Measurements from ENCODE around the gene LIME1.

The LIME1 gene, protein sequence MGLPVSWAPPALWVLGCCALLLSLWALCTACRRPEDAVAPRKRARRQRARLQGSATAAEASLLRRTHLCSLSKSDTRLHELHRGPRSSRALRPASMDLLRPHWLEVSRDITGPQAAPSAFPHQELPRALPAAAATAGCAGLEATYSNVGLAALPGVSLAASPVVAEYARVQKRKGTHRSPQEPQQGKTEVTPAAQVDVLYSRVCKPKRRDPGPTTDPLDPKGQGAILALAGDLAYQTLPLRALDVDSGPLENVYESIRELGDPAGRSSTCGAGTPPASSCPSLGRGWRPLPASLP
- 0.12 to 2.8 (median 0.60) reads per million in 17 experiments for total RNA-seq

DNA sequence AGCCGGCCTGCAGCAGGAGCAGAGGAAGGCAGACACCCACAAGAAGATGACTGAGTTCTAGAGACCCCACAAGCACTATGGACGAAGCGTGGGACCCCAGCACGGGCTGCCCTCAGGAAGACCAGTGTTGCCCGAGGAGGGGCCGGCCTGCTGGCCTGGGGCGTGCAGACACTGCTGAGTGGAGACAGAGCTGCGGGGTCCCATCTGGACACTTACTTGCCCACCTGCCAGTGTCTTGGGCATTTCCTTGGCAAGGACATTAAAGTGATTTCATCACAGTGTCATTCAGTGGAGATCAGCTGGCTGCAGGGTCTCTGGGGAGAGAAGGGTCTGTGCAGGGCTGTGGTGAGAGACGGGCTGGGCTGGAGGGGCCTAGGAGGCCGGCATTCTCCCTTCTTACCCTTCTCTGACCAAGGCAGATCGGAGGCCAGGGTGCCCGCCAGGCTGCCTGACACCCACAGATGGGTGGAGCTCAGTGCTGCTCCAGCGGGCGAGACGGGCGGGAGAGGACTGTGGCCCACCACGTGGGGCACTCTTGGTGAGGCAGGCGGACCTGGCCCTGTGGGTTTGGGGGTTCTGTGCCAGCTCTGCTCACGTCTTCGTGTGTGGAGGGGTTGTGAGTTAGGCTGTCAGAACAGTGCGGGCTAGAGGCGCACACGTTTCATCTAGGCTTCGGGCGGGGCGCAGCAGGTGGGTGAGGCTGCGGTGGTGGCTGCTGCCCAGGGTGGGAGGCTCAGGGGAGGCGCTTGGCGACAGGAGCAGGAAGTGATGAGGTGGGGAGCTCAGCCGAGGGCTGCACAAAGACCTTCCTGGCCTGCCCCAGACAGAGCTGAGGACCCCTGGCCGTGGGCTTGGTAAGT lies at the start of gene LIME1:
Gene LIME1 (plus strand): TSS at position 806 of the 860 bp plus-strand sequence. CDS start 886 bp downstream, outside the sequence.
- peak in 3 of 4 experiments; percentile 23 to 33 (median 23) for DNase-seq

DNA sequence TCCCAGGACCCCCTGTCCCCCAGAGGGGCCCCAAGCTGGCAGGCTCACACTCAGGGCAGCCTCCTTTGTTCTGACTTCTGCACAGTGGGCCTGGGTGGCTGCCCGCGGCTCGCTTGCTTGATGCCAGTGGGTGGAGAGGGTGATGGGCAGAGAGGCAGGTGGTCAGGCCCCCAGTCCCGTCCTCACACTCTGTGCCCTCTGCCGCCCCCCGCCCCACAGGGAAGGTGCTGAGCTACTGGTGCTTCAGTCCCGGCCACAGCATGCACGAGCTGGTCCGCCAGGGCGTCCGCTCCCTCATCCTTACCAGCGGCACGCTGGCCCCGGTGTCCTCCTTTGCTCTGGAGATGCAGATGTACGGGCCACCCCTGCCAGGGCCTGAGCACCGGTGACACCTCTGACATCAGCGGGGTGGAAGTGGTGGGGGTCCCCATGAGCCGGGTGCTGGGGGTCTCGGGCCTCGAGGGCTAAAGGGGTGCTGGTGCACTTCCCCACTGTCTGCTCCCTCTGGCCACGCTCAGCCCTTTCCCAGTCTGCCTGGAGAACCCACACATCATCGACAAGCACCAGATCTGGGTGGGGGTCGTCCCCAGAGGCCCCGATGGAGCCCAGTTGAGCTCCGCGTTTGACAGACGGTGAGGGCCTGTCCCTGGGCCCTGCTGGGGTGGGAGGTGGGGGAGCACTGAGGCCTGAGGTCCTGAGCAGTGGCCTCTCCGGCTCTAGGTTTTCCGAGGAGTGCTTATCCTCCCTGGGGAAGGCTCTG lies 48.9 kb upstream of the LIME1 start:
- DNase-seq = no peak

DNA sequence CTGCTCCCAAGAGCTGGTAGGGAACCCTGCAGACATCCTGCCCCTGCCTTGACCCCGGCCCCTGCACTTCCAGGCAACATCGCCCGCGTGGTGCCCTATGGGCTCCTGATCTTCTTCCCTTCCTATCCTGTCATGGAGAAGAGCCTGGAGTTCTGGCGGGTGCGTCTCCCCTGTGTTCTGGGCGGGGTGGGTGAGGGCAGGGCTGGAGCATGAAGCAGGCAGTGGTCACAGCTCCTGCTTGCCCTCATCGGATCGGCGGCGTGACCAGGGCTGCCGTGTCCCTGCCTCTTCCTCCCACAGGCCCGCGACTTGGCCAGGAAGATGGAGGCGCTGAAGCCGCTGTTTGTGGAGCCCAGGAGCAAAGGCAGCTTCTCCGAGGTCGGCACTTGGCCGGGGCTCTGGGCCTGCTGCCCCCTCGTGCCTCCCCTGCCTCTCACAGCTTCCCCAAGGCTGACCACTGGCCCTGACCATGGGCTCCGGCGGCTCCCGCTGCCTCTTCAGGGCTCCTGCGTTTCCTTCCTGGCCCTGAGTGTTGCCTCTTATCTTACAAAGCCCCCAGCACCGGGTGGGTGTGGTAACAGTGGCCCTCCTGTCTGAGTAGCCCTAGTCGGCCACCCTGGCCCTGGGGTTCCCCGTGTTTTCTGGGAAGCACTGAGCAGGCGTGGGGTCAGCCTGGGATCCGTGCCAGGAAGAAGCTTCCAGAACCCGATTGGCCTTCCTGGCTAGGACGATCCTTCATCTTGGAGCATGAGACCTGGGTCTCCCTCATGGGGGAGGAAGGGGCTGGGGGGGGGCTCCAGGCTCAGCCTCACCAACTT lies 48.0 kb upstream of the LIME1 start:
- no peak for DNase-seq

DNA sequence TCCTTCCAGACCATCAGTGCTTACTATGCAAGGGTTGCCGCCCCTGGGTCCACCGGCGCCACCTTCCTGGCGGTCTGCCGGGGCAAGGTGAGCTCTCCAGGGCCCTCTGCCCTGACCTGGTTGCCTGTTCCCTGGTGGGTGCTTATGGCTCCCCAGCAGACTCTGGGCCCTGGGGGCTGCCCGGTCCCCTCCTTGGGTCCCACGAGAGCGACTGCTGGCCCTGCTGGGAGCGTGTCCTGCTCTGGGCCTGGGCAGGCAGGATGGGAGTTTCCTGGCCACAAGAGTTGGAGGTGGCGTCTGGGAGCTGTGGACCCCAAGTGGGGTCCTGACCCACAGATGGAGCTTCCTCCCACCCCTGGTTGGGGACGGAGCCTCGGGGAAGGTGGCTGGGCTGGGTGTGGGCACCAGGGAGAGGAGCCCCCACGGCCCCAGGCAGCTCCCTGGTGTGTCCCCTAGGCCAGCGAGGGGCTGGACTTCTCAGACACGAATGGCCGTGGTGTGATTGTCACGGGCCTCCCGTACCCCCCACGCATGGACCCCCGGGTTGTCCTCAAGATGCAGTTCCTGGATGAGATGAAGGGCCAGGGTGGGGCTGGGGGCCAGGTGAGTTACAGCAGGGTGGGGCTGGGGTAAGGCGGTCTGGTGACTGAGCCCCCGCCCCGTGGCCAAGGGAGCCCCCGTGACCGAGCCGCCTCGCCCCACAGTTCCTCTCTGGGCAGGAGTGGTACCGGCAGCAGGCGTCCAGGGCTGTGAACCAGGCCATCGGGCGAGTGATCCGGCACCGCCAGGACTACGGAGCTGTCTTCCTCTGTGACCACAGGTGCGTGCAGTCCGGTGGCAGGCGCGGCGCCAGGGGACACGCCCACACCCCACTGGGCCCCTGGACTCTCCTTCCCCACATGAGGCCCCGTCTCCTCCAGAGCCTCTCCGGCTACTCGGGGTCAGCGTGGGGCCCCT lies 47.1 kb upstream of the LIME1 start:
- no peak for DNase-seq

DNA sequence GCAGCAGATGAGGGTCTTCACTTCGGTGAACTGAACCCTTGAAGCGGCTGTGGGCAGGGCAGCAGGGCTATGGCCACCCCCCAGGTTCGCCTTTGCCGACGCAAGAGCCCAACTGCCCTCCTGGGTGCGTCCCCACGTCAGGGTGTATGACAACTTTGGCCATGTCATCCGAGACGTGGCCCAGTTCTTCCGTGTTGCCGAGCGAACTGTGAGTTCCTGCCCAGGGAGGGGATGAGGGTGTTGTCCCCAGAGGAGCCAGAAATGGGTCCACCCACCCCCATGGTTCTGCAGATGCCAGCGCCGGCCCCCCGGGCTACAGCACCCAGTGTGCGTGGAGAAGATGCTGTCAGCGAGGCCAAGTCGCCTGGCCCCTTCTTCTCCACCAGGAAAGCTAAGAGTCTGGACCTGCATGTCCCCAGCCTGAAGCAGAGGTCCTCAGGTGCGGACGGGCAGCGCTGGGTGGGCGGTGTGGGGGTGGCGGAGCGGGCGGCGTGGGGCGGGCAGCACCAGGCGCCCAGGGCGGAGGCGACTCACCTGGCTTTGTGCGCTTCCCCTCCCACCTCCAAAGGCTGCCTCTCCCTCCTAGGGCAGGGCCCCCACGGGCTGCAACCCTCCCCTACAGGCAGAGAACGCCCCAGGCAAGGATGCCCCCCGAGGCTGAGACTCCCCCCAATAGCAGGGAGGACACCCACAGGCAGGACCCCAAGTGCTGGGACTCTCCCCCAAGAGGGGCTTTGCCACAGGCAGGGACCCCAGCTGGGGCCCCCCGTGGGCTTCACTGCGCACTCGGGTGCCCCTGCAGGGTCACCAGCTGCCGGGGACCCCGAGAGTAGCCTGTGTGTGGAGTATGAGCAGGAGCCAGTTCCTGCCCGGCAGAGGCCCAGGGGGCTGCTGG lies 46.2 kb upstream of the LIME1 start:
- no peak for DNase-seq

DNA sequence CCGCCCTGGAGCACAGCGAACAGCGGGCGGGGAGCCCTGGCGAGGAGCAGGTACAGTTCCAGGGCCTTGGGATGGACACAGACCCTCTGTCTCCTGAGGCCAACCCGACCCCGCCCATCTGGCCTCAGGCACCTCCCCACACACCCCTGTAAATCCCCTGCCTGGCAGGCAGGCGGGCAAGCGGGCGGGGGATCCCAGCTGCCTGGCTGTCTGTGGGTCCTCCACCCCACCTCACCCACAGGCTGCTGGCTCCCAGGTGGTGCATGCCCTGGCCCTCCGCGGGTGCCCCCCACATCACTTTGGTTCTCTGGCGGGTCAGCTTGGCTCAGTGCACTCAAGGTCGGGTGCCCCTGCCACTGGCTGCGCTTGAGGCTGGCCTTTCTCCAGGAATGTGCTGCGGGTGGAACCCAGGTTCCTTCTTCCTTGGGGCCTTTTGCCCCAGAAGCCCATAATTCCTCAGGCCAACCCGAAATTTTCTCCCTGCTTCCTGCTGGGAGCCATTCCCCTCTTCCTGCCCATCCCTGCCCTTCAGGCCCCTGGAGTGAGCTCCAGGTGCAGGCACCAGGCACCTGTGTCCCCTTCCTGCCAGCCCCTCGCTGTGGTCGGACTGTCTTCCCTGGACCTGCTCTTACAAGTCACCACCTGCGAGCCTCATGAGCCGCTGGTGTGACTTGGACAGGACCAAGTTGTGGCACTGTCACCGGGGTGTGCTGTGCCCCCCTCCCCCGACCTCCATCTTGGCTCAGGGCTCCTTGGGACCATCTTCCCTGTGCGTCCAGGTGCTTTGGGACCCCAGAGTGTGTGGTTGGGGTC lies 45.4 kb upstream of the LIME1 start:
- DNase-seq = no peak

DNA sequence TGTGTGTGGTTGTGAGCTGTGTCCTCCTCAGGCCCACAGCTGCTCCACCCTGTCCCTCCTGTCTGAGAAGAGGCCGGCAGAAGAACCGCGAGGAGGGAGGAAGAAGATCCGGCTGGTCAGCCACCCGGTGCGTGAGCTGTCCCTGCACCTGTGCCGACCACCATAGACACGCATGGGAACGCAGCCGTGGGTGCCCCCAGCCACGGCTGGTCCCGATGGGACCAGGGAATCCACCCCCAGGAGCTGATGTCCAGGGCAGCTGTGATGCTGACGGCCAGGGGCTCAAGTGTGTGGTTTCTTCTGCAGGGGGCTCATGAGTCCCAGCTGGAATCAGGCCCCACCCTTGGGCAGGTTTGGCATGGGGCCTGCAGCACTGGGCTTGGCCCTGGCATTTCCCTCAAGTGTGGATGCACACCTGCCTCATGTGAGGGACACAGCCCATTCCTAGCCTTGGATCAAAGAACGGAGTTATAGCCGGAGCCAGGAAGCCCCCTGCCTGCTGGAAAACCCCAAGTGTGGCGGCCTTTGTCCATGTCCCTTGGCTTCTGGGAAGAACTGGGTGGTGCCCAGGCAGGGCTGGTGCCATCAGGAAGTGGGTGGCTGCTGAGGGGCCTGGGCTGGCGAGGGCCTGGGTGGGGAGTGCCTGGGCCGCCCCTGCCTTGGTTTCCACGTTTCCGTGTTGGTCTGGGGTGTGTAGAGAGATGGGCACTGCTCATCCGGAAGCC lies 44.6 kb upstream of the LIME1 start:
- DNase-seq = no peak

DNA sequence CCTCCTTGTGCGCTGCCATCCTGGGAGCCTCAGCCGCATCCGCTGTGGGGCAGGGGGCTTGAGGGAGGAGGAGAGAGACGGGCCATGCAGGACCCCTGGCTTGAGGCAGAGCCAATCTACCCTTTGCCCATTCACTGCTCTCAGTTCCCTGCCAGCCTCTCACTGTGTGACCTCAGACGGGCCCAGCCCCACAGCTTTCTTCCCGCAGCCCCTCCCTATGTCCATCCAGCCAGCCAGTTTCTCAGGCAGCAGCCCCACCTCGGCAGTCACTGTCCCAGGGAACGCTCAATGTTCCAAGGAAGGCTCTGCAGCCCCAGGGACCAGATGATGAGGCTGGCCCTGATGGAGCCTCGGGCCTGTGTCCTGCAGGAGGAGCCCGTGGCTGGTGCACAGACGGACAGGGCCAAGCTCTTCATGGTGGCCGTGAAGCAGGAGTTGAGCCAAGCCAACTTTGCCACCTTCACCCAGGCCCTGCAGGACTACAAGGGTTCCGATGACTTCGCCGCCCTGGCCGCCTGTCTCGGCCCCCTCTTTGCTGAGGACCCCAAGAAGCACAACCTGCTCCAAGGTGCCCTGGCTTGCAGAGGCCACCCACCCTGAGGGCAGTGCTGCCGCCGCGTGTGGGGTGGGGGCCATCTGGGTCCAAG lies 43.9 kb upstream of the LIME1 start:
- DNase-seq = no peak

DNA sequence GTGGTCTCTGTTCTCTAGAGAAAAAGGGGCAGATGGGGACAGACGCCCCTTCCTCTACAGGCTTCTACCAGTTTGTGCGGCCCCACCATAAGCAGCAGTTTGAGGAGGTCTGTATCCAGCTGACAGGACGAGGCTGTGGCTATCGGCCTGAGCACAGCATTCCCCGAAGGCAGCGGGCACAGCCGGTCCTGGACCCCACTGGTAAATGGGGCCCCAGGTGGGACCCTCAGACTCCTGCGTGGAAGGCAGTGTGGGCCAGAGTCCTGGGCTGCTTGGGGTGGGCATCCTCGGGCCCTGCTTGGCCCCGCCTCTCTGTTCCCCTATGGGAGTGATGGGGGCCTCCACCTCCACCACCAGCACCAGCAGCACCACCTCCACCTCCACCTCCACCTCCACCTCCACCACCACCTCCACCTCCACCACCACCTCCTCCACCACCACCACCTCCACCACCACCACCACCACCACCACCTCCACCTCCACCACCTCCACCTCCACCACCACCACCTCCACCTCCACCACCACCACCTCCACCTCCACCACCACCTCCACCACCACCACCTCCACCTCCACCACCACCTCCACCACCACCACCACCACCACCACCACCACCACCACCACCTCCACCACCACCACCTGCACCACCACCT lies 43.3 kb upstream of the LIME1 start:
- DNase-seq = no peak

DNA sequence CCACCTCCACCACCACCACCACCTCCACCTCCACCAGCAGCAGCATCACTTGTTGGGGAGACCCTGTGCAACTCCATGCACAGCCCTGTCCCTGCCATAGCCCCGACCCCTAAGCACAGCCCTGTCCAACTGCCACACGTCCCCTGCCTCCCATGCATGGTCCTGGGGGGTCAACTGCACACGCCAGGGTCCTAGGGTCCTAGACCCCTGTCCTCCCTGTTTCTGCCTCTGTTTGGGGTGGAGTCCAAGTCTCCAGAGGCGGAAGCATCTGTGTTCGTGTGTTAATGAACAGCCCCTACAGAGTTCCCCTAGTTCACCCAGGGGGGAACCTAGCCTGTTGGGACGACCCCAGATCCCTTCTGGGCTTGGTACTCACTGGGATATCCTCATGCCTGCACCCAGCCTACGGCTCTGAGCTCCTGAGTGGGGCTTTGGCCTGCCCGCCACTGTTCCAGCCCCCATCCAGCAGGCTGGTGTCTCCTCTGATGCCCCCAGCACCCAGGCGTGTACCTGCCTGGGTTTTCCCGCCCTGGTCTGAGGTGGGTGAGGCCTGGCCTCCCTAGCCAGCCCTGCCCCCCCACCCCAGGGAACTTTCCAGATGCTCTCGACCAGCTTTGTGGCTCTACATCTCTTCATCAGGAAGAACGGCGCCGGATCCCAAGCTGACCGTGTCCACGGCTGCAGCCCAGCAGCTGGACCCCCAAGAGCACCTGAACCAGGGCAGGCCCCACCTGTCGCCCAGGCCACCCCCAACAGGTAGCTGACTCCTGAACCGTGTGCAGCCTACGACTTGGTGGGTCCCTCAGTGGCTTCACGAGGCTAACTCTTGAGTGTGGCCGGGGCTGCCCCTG lies 42.5 kb upstream of the LIME1 start:
- no peak for DNase-seq

DNA sequence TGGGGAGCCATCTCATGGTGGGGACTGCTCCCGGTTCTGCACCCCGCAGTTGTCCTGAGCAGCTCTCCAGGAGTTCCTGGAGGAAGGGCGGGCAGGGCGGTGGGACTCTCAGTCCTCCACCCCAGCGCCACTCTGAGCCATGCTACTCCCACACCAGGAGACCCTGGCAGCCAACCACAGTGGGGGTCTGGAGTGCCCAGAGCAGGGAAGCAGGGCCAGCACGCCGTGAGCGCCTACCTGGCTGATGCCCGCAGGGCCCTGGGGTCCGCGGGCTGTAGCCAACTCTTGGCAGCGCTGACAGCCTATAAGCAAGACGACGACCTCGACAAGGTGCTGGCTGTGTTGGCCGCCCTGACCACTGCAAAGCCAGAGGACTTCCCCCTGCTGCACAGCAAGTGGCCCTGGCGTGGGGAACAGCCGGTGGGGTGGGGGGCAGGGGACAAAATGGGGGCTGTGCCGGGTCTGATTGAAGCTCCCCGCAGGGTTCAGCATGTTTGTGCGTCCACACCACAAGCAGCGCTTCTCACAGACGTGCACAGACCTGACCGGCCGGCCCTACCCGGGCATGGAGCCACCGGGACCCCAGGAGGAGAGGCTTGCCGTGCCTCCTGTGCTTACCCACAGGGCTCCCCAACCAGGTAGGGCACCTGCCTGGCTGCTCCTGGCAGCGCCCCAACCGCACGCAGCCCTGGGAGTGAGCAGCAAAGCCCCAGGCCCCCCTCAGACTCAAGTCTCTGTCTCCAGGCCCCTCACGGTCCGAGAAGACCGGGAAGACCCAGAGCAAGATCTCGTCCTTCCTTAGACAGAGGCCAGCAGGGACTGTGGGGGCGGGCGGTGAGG lies 41.7 kb upstream of the LIME1 start:
- DNase-seq = no peak

DNA sequence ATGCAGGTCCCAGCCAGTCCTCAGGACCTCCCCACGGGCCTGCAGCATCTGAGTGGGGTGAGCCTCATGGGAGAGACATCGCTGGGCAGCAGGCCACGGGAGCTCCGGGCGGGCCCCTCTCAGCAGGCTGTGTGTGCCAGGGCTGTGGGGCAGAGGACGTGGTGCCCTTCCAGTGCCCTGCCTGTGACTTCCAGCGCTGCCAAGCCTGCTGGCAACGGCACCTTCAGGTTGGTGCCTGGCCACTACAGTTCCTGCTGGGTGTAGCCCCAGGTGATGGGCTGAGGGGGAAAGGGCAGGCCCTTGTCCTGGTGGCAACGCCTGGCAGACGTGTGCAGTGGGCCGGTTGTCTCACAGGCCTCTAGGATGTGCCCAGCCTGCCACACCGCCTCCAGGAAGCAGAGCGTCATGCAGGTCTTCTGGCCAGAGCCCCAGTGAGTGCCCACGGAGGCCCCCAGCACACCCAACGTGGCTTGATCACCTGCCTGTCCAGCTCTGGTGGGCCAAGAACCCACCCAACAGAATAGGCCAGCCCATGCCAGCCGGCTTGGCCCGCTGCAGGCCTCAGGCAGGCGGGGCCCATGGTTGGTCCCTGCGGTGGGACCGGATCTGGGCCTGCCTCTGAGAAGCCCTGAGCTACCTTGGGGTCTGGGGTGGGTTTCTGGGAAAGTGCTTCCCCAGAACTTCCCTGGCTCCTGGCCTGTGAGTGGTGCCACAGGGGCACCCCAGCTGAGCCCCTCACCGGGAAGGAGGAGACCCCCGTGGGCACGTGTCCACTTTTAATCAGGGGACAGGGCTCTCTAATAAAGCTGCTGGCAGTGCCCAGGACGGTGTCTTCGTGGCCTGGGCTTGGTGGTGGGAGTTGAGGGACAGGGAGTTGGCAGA lies 40.8 kb upstream of the LIME1 start:
- DNase-seq = no peak

DNA sequence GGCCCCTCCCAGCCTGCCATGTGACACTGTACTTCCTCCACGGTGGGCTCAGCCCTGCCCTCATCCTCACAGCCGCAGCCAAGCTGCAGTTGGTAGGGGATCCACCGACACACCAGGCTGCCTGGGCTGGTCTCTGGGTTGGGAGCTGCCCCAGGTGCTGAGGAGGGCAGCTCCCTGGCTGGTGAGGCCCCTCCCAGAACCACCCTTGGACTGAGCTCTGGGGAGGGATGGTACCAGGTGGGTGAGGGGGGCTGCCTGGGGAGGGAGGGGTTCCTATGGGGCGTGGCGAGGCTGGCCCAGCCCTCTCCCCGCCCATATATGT lies 40.2 kb upstream of the LIME1 start:
- DNase-seq = peak in 3 of 4 experiments; percentile 32 to 46 (median 35)

DNA sequence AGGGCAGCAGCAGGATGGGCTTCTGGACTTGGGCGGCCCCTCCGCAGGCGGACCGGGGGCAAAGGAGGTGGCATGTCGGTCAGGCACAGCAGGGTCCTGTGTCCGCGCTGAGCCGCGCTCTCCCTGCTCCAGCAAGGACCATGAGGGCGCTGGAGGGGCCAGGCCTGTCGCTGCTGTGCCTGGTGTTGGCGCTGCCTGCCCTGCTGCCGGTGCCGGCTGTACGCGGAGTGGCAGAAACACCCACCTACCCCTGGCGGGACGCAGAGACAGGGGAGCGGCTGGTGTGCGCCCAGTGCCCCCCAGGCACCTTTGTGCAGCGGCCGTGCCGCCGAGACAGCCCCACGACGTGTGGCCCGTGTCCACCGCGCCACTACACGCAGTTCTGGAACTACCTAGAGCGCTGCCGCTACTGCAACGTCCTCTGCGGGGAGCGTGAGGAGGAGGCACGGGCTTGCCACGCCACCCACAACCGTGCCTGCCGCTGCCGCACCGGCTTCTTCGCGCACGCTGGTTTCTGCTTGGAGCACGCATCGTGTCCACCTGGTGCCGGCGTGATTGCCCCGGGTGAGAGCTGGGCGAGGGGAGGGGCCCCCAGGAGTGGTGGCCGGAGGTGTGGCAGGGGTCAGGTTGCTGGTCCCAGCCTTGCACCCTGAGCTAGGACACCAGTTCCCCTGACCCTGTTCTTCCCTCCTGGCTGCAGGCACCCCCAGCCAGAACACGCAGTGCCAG lies 39.7 kb upstream of the LIME1 start, which contains the start of gene TNFRSF6B:
Gene TNFRSF6B (plus strand): TSS at position 25 of the 729 bp plus-strand sequence. CDS start 116 bp downstream, at position 141.
- DNase-seq = no peak
